Endothelial cell of umbilical vein (primary cell): ENCODE results near the gene METTL5. TPM values are rescaled to one million over a fixed set of nuclear protein-coding genes. Genes with fewer than 3 reads are reported as not detected.

Experiments
- BruUV-seq: library from RNA; stranded (reverse); fragments of 400-500 nt; replicated peaks from 2 replicates; lab custom pipeline; 2021; lab: Mats Ljungman, UMichigan
- CTCF ChIA-PET: fragments of 300-600, 350-600 bp; sonication (Branson Sonifier 250); formaldehyde crosslinking; loops from one replicate; lab custom pipeline; 2021; ENCODE audit warnings: antibody characterized with exemption, inconsistent platforms; lab: Charles Lee
- POLR2A ChIA-PET: fragments of 300-600, 350-600 bp; sonication (Branson Sonifier 250); formaldehyde crosslinking; loops from one replicate; lab custom pipeline; 2021; ENCODE audit warnings: antibody characterized with exemption, inconsistent platforms; lab: Charles Lee
- DNase-seq: peaks from one replicate; pipeline ENCODE4 v3.0.0-alpha.2; 2011; ENCODE audit warnings: low read depth, low spot score
- FAIRE-seq: peaks from 2 replicates; lab custom pipeline; 2011; peaks lifted over from hg19 to GRCh38; lab: Jason Lieb, UNC
- H2AFZ ChIP-seq: 2 replicates; pipeline ENCODE4 v1.6.0; 2012; ENCODE audit warnings: low read depth, low read length, control low read depth, inconsistent platforms
- H3K27ac ChIP-seq: 2 replicates; pipeline ENCODE4 v1.5.1; 2011; ENCODE audit warnings: low read depth, mild to moderate bottlenecking, control low read depth, low read length, moderate library complexity; ENCODE audit not compliant: insufficient read depth
- H3K27me3 ChIP-seq, 2 experiments: 2 replicates each; pipeline versions ENCODE4 v1.6.0 to v1.6.1; 2011; ENCODE audit warnings: low read length in 2 of 2, mixed read lengths in 1 of 2; ENCODE audit not compliant: control insufficient read depth in 2 of 2, insufficient read depth in 2 of 2
- H3K36me3 ChIP-seq, 2 experiments: 2 replicates in 1 of 2; 3 replicates in 1 of 2; pipeline ENCODE4 v1.5.1; 2011; ENCODE audit warnings: low read length in 2 of 2, mild to moderate bottlenecking in 1 of 2, moderate library complexity in 1 of 2; ENCODE audit not compliant: control insufficient read depth in 2 of 2, insufficient read depth in 2 of 2; ENCODE audit errors: extremely low read depth in 1 of 2
- H3K4me1 ChIP-seq: 3 replicates; pipeline ENCODE4 v1.5.1; 2011; ENCODE audit warnings: mild to moderate bottlenecking, low read length; ENCODE audit not compliant: control insufficient read depth, insufficient read depth; ENCODE audit errors: extremely low read depth
- H3K4me2 ChIP-seq: 2 replicates; pipeline ENCODE4 v1.6.1; 2011; ENCODE audit warnings: low read length, control low read depth, mixed read lengths; ENCODE audit not compliant: insufficient read depth
- H3K4me3 ChIP-seq, 3 experiments: fragments of 200-600 bp in 1 of 3; sonication (generic), shearing (Covaris generic) in 1 of 3; replicated peaks in 1 of 3; 2 replicates each; pipeline ENCODE4 v1.5.1; 2011 to 2016; ENCODE audit warnings: control low read depth in 3 of 3, low read length in 3 of 3, mild to moderate bottlenecking in 2 of 3, inconsistent platforms in 1 of 3, low read depth in 1 of 3, moderate library complexity in 1 of 3; ENCODE audit not compliant: insufficient read depth in 1 of 3
- H3K79me2 ChIP-seq: 2 replicates; pipeline ENCODE4 v1.6.0; 2012; ENCODE audit warnings: low read length, inconsistent platforms; ENCODE audit not compliant: control insufficient read depth, insufficient read depth
- H3K9ac ChIP-seq: replicated peaks from 2 replicates; pipeline ENCODE3; 2011; ENCODE audit warnings: low read length, control low read depth; ENCODE audit not compliant: insufficient read depth; ENCODE audit errors: extremely low read depth
- H3K9me1 ChIP-seq: replicated peaks from 3 replicates; pipeline ENCODE4 v1.6.0; 2011; ENCODE audit warnings: mild to moderate bottlenecking, low read length; ENCODE audit not compliant: control insufficient read depth, insufficient read depth; ENCODE audit errors: extremely low read depth
- H3K9me3 ChIP-seq: replicated peaks from 2 replicates; pipeline ENCODE4 v1.5.1; 2012; ENCODE audit warnings: low read length, inconsistent platforms; ENCODE audit not compliant: control insufficient read depth, insufficient read depth
- H4K20me1 ChIP-seq: replicated peaks from 2 replicates; pipeline ENCODE3; 2011; ENCODE audit warnings: mild to moderate bottlenecking, low read length; ENCODE audit not compliant: control insufficient read depth, insufficient read depth; ENCODE audit errors: extremely low read depth
- EZH2 ChIP-seq: IDR thresholded peaks from 2 replicates; pipeline ENCODE4 v1.6.1; 2012; ENCODE audit warnings: borderline replicate concordance, low read depth, mild to moderate bottlenecking, moderate library complexity, low read length, inconsistent platforms; ENCODE audit not compliant: severe bottlenecking
- FOS ChIP-seq: IDR thresholded peaks from 2 replicates; pipeline ENCODE4 v1.6.1; 2011; ENCODE audit warnings: mild to moderate bottlenecking, low read length, moderate library complexity, borderline replicate concordance; ENCODE audit not compliant: insufficient read depth
- GATA2 ChIP-seq: IDR thresholded peaks from 2 replicates; pipeline ENCODE4 v1.7.0; 2011; ENCODE audit warnings: low read depth, mild to moderate bottlenecking, moderate library complexity, mixed read lengths, low read length; ENCODE audit not compliant: insufficient read length, insufficient read depth
- JUN ChIP-seq: IDR thresholded peaks from 2 replicates; pipeline ENCODE4 v1.6.1; 2011; ENCODE audit warnings: borderline replicate concordance, low read depth; ENCODE audit not compliant: insufficient read length, insufficient read depth
- MYC ChIP-seq: IDR thresholded peaks from one replicate; pipeline ENCODE4 v1.6.1; 2011; ENCODE audit warnings: mild to moderate bottlenecking, low read depth, low read length
- POLR2A ChIP-seq: IDR thresholded peaks from 2 replicates; pipeline ENCODE4 v1.6.1; 2012; ENCODE audit warnings: low read depth, mild to moderate bottlenecking, control low read depth, low read length
- POLR2AphosphoS5 ChIP-seq: IDR thresholded peaks from 2 replicates; pipeline ENCODE4 v1.6.1; 2012; ENCODE audit warnings: low read depth, mild to moderate bottlenecking, control low read depth, low read length, moderate library complexity; ENCODE audit not compliant: insufficient read depth
- dilution Hi-C: fragments of 300-500 bp; cut with MboI; formaldehyde crosslinking; loops from one replicate; pipeline ENCODE4 v1.15.0; 2019; ENCODE audit warnings: low sequenced_read_pairs; ENCODE audit not compliant: extremely low pct_ligation_motif_present
- intact Hi-C: fragments of 100-400 bp; cut with micrococcal nuclease; formaldehyde crosslinking; loops from one replicate; pipeline ENCODE4 v1.10.0; 2022
- polyA plus RNA-seq, 4 experiments: library from polyadenylated mRNA; depleted of rRNA in 3 of 4; stranded (reverse) in 3 of 4; unstranded in 1 of 4; fragments of >200 nt; gene quantifications; 2 replicates each; pipeline versions ENCODE4 v1.2.1 to v1.2.3, GENCODE V29; 2011 to 2012; ENCODE audit warnings: missing spikeins in 1 of 4
- total RNA-seq: library from RNA; stranded (reverse); gene quantifications from 2 replicates; pipeline ENCODE4 v1.2.3, GENCODE V29; 2021
- TF ChIP-seq, protein P1 (sequence below), 2 donors: IDR thresholded peaks; 1 replicate in 1 of 2; 2 replicates in 1 of 2; pipeline ENCODE4 v1.5.1; 2011; ENCODE audit warnings: low read length in 2 of 2, mild to moderate bottlenecking in 2 of 2, moderate library complexity in 2 of 2, control low read depth in 1 of 2, inconsistent platforms in 1 of 2, low read depth in 1 of 2; ENCODE audit not compliant: insufficient read depth in 1 of 2; ENCODE audit errors: extremely low read depth in 1 of 2
- TF ChIP-seq, protein P2 (sequence below): IDR thresholded peaks from 2 replicates; pipeline ENCODE4 v1.6.1; 2011; ENCODE audit not compliant: insufficient read depth, insufficient read length

The METTL5 gene
- total and polyA plus RNA-seq, 2 donors (not counting 3 experiments of a cell fraction or from before 2014, with no cell fraction given) = 27.0 to 52.0 TPM

GRCh38 chr2:169796441-169796840 lies 28.3 kb downstream of the METTL5 start:
- Histone ChIP-seq H3K4me1 (peaks cover 14% of the 10 kb centered on the region), H3K9ac (no peak overlapping the region), H3K4me2 (no peak overlapping the region), H3K9me3 (no peaks in the 10 kb centered on the region), H3K9me1 (no peaks in the 10 kb centered on the region), H3K27me3 (no peaks in the 10 kb centered on the region), H3K4me3 (no peak overlapping the region), H3K36me3 (peaks cover 0 to 4% of the 10 kb centered on the region in 2 experiments), H3K27ac (no peak overlapping the region), H4K20me1 (no peaks in the 10 kb centered on the region), H3K79me2 (peaks cover 25% of the 10 kb centered on the region), H2AFZ (no peak overlapping the region)
- CTCF ChIA-PET = interaction anchor here (1.2 to 2.2 kb wide), 2 partner anchors 20 to 275 kb away, joined by 3 to 8 read pairs; no protein-coding TSS in a partner anchor
- FAIRE-seq = no peak
- intact Hi-C loops = loop anchor here (10.0 kb wide), 1 partner anchor 432 kb away; the partner anchor contains the start of gene LRP2
- no TSS peak for BruUV-seq
- DNase-seq = no peak
- POLR2A ChIA-PET = no interaction called here
- dilution Hi-C loops = no loop called here
- no peak for TF ChIP-seq GATA2
- TF ChIP-seq, protein P1, sequence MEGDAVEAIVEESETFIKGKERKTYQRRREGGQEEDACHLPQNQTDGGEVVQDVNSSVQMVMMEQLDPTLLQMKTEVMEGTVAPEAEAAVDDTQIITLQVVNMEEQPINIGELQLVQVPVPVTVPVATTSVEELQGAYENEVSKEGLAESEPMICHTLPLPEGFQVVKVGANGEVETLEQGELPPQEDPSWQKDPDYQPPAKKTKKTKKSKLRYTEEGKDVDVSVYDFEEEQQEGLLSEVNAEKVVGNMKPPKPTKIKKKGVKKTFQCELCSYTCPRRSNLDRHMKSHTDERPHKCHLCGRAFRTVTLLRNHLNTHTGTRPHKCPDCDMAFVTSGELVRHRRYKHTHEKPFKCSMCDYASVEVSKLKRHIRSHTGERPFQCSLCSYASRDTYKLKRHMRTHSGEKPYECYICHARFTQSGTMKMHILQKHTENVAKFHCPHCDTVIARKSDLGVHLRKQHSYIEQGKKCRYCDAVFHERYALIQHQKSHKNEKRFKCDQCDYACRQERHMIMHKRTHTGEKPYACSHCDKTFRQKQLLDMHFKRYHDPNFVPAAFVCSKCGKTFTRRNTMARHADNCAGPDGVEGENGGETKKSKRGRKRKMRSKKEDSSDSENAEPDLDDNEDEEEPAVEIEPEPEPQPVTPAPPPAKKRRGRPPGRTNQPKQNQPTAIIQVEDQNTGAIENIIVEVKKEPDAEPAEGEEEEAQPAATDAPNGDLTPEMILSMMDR (IDR thresholded peaks at IDR 0.05; ENCODE audit: extremely low read depth in 1 of 2, insufficient read depth in 1 of 2, low read depth in 1 of 2, low read length in 2 of 2) = no peak
- TF ChIP-seq MYC = no peak
- no peak for TF ChIP-seq FOS
- no peak for TF ChIP-seq EZH2
- no peak for TF ChIP-seq POLR2AphosphoS5
- TF ChIP-seq, protein P2, sequence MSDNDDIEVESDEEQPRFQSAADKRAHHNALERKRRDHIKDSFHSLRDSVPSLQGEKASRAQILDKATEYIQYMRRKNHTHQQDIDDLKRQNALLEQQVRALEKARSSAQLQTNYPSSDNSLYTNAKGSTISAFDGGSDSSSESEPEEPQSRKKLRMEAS = no peak
- no peak for TF ChIP-seq JUN
- no peak for TF ChIP-seq POLR2A
